MCF 10A (cell line): Measurements from ENCODE around the gene AK5. TPM values are rescaled to one million over a fixed set of nuclear protein-coding genes. Genes with fewer than 3 reads are reported as not detected.
"Not testable (repeated sequence)": the region's sequence is repeated elsewhere in the genome, so short reads cannot be mapped to it uniquely, and the experiment has no call there.

Source experiments
- BruUV-seq: library from RNA; stranded (reverse); fragments of 400-500 nt; replicated peaks from 2 replicates; lab custom pipeline; 2021; lab: Mats Ljungman, UMichigan
- CTCF ChIA-PET: fragments of 300-600 bp; sonication (Branson Sonifier 250); formaldehyde crosslinking; extraction: SDS; loops from one replicate; lab custom pipeline; 2021; ENCODE audit warnings: antibody characterized with exemption, inconsistent platforms; lab: Yijun Ruan, JAX
- POLR2A ChIA-PET: fragments of 300-600, 350-650 bp; sonication (Branson Sonifier 250); formaldehyde crosslinking; extraction: SDS; loops from one replicate; lab custom pipeline; 2020; ENCODE audit warnings: antibody characterized with exemption, inconsistent platforms; lab: Yijun Ruan, JAX
- DNase-seq: peaks from one replicate; pipeline ENCODE4 v3.0.0-alpha.2; 2018; ENCODE audit not compliant: unreplicated experiment
- H3K27ac Mint-ChIP-seq: one replicate; pipeline ENCODE4 v1.8.0; 2022; ENCODE audit warnings: mild to moderate bottlenecking, low read depth, mixed read lengths; ENCODE audit not compliant: unreplicated experiment
- H3K27me3 Mint-ChIP-seq: one replicate; pipeline ENCODE4 v1.8.0; 2022; ENCODE audit warnings: mixed read lengths; ENCODE audit not compliant: insufficient read depth, unreplicated experiment
- H3K36me3 Mint-ChIP-seq: one replicate; pipeline ENCODE4 v1.8.0; 2022; ENCODE audit warnings: mild to moderate bottlenecking, moderate library complexity, mixed read lengths; ENCODE audit not compliant: insufficient read depth, unreplicated experiment
- H3K4me1 Mint-ChIP-seq: one replicate; pipeline ENCODE4 v1.8.0; 2022; ENCODE audit warnings: mixed read lengths; ENCODE audit not compliant: insufficient read depth, unreplicated experiment
- H3K4me3 Mint-ChIP-seq: one replicate; pipeline ENCODE4 v1.8.0; 2022; ENCODE audit warnings: mild to moderate bottlenecking, moderate library complexity, mixed read lengths; ENCODE audit not compliant: unreplicated experiment
- H3K9me3 Mint-ChIP-seq: one replicate; pipeline ENCODE4 v1.8.0; 2022; ENCODE audit warnings: mixed read lengths; ENCODE audit not compliant: unreplicated experiment
- CTCF ChIP-seq: fragments of 200-600 bp; IDR thresholded peaks from one replicate; pipeline ENCODE4 v1.8.0; 2022; ENCODE audit warnings: antibody characterized with exemption, mild to moderate bottlenecking; ENCODE audit not compliant: unreplicated experiment
- intact Hi-C: fragments of 100-400 bp; cut with micrococcal nuclease; formaldehyde crosslinking; loops from 2 replicates; pipeline ENCODE4 v1.14.1; 2022
- total RNA-seq: library from RNA; stranded (reverse); gene quantifications from 2 replicates; pipeline ENCODE4 v1.2.3, GENCODE V29; 2022

AK5 gene
- total RNA-seq, 1 experiment from 2014 or later = not detected

GRCh38 chr1:77531596-77532280, 249.9 kb downstream of the AK5 start:
- H3K4me1 Mint-ChIP-seq, POLR2A ChIA-PET, BruUV-seq, H3K27me3 Mint-ChIP-seq, DNase-seq, H3K36me3 Mint-ChIP-seq, H3K4me3 Mint-ChIP-seq, H3K9me3 Mint-ChIP-seq, H3K27ac Mint-ChIP-seq: not testable (repeated sequence)
- intact Hi-C loops = loop anchor here (2.0 to 10.0 kb wide), 4 partner anchors 151 to 1377 kb away; partner anchors contain the start of genes PIGK and ZZZ3
- CTCF ChIA-PET = interaction anchor here (0.6 to 3.2 kb wide), 6 partner anchors 12 to 1377 kb away, joined by 3 to 30 read pairs (median 8); no protein-coding TSS in a partner anchor

- H3K27me3 Mint-ChIP-seq = no peaks in the 10 kb centered on the region
- no TSS peak for BruUV-seq
- peaks cover 14% of the 10 kb centered on the region for H3K4me1 Mint-ChIP-seq
- H3K27ac Mint-ChIP-seq = no peak overlapping the region
- ChIA-PET POLR2A (interaction anchor here (0.5 kb wide), 1 partner anchor 388 kb away, joined by 3 read pairs; no protein-coding TSS in a partner anchor), CTCF (interaction anchor here (0.6 to 5.4 kb wide), 37 partner anchors 8 to 1726 kb away, joined by 3 to 35 read pairs (median 5); no protein-coding TSS in a partner anchor)
- intact Hi-C loops = loop anchor here (1.0 to 10.0 kb wide), 5 partner anchors 150 to 1378 kb away; partner anchors contain the start of genes PIGK and ZZZ3
- no peaks in the 10 kb centered on the region for H3K9me3 Mint-ChIP-seq
- DNase-seq = no peak
- TF ChIP-seq CTCF = no peak
- H3K4me3 Mint-ChIP-seq = no peak overlapping the region
- H3K36me3 Mint-ChIP-seq = no peaks in the 10 kb centered on the region
These were observed 250.8 kb downstream of the AK5 start for GRCh38 chr1:77532641-77533040.

GRCh38 chr1:77533660-77534305, 252.0 kb downstream of the AK5 start:
- POLR2A ChIA-PET = no interaction called here
- peak; percentile 84 for TF ChIP-seq CTCF
- no peak overlapping the region for H3K4me3 Mint-ChIP-seq
- CTCF ChIA-PET = interaction anchor here (0.5 to 5.4 kb wide), 57 partner anchors 9 to 1727 kb away, joined by 3 to 35 read pairs (median 4); partner anchors contain the start of gene PIGK
- no peaks in the 10 kb centered on the region for H3K36me3 Mint-ChIP-seq
- H3K4me1 Mint-ChIP-seq = peaks cover 14% of the 10 kb centered on the region
- H3K27ac Mint-ChIP-seq = no peak overlapping the region
- DNase-seq = peak; percentile 71
- intact Hi-C loops = loop anchor here (1.0 to 10.0 kb wide), 5 partner anchors 149 to 1379 kb away; partner anchors contain the start of genes PIGK and ZZZ3
- no peaks in the 10 kb centered on the region for H3K27me3 Mint-ChIP-seq
- no TSS peak for BruUV-seq
- H3K9me3 Mint-ChIP-seq = no peaks in the 10 kb centered on the region

GRCh38 chr1:77534456-77534855, 252.6 kb downstream of the AK5 start:
- no peaks in the 10 kb centered on the region for H3K36me3 Mint-ChIP-seq
- peaks cover 20% of the 10 kb centered on the region for H3K4me1 Mint-ChIP-seq
- intact Hi-C loops = loop anchor here (10.0 kb wide), 2 partner anchors 220 to 1380 kb away; no protein-coding TSS in a partner anchor
- ChIA-PET POLR2A (no interaction called here), CTCF (interaction anchor here (0.6 to 5.4 kb wide), 16 partner anchors 9 to 1623 kb away, joined by 3 to 35 read pairs (median 4); no protein-coding TSS in a partner anchor)
- H3K27me3 Mint-ChIP-seq = no peaks in the 10 kb centered on the region
- H3K27ac Mint-ChIP-seq = no peak overlapping the region
- no peaks in the 10 kb centered on the region for H3K9me3 Mint-ChIP-seq
- no peak overlapping the region for H3K4me3 Mint-ChIP-seq
- no TSS peak for BruUV-seq
- TF ChIP-seq CTCF = no peak
- no peak for DNase-seq
